H1 (cell line): Measurements from ENCODE around the gene GRK3. TPM values are rescaled to one million over a fixed set of nuclear protein-coding genes. Genes with fewer than 3 reads are reported as not detected.

Experiments
- CTCF ChIA-PET: fragments of 300-600 bp; sonication (Branson Sonifier 250); formaldehyde crosslinking; loops from one replicate; lab custom pipeline; 2021; ENCODE audit not compliant: partially characterized antibody; lab: Charles Lee
- POLR2A ChIA-PET: fragments of 300-600 bp; sonication (Branson Sonifier 250); formaldehyde crosslinking; loops from one replicate; lab custom pipeline; 2021; ENCODE audit warnings: inconsistent platforms; ENCODE audit not compliant: partially characterized antibody; lab: Charles Lee
- DNase-seq, 2 experiments: peaks; one replicate each; pipeline versions ENCODE4 v3.0.0 to v3.0.0-alpha.2; 2010 to 2022; ENCODE audit warnings: low spot score in 2 of 2, low read depth in 1 of 2, mixed read lengths in 1 of 2
- FAIRE-seq: peaks from 2 replicates; lab custom pipeline; 2011; peaks lifted over from hg19 to GRCh38; lab: Jason Lieb, UNC
- H2AFZ ChIP-seq: 2 replicates; pipeline ENCODE4 v1.8.1; 2012; ENCODE audit warnings: low read length, inconsistent platforms
- H2AK5ac ChIP-seq: 2 replicates; pipeline ENCODE4 v1.6.1; 2013; ENCODE audit warnings: low read depth, low read length
- H2BK120ac ChIP-seq: replicated peaks from 2 replicates; pipeline ENCODE3; 2013; ENCODE audit warnings: low read depth, low read length, inconsistent platforms
- H2BK12ac ChIP-seq: 2 replicates; pipeline ENCODE4 v1.6.1; 2013; ENCODE audit warnings: low read depth, low read length
- H2BK15ac ChIP-seq: 2 replicates; pipeline ENCODE4 v1.6.1; 2013; ENCODE audit warnings: low read length
- H2BK20ac ChIP-seq: 2 replicates; pipeline ENCODE4 v1.6.1; 2013; ENCODE audit warnings: low read length
- H2BK5ac ChIP-seq: 2 replicates; pipeline ENCODE4 v1.6.1; 2013; ENCODE audit warnings: low read depth, low read length
- H3K14ac ChIP-seq: 2 replicates; pipeline ENCODE4 v1.6.1; 2013; ENCODE audit warnings: inconsistent platforms; ENCODE audit not compliant: insufficient read length
- H3K18ac ChIP-seq: 2 replicates; pipeline ENCODE4 v1.6.1; 2013; ENCODE audit warnings: low read length; ENCODE audit errors: extremely low read depth
- H3K23ac ChIP-seq: 2 replicates; pipeline ENCODE4 v1.6.1; 2013; ENCODE audit warnings: inconsistent platforms; ENCODE audit not compliant: insufficient read length
- H3K23me2 ChIP-seq: 2 replicates; pipeline ENCODE4 v1.6.1; 2013; ENCODE audit warnings: low read depth, low read length
- H3K27ac ChIP-seq: 2 replicates; pipeline ENCODE4 v1.6.1; 2011; ENCODE audit warnings: low read depth, low read length, inconsistent platforms
- H3K27me3 ChIP-seq, 4 experiments: replicated peaks in 1 of 4; 1 replicate in 1 of 4; 2 replicates in 3 of 4; pipeline versions ENCODE4 v1.6.1 to v1.8.1; 2011 to 2013; ENCODE audit warnings: low read length in 3 of 4, mild to moderate bottlenecking in 3 of 4, inconsistent platforms in 2 of 4, mixed read lengths in 2 of 4, moderate library complexity in 1 of 4; ENCODE audit not compliant: control insufficient read depth in 3 of 4, insufficient read depth in 3 of 4; ENCODE audit errors: extremely low read depth in 1 of 4
- H3K36me3 ChIP-seq, 4 experiments: 2 replicates each; pipeline versions ENCODE4 v1.6.1 to v1.8.1; 2011 to 2013; ENCODE audit warnings: mild to moderate bottlenecking in 4 of 4, low read length in 3 of 4, moderate library complexity in 2 of 4, control low read depth in 1 of 4, inconsistent platforms in 1 of 4; ENCODE audit not compliant: insufficient read depth in 4 of 4, control insufficient read depth in 2 of 4
- H3K4ac ChIP-seq: replicated peaks from 2 replicates; pipeline ENCODE3; 2013; ENCODE audit warnings: low read length, low read depth, mixed read lengths, inconsistent platforms; ENCODE audit not compliant: insufficient read length
- H3K4me1 ChIP-seq, 4 experiments: replicated peaks in 1 of 4; 1 replicate in 1 of 4; 2 replicates in 3 of 4; pipeline versions ENCODE4 v1.6.1 to v1.8.1; 2011 to 2013; ENCODE audit warnings: low read length in 3 of 4, inconsistent platforms in 2 of 4, mixed read lengths in 1 of 4; ENCODE audit not compliant: insufficient read depth in 4 of 4, control insufficient read depth in 3 of 4
- H3K4me2 ChIP-seq, 2 experiments: 2 replicates each; pipeline versions ENCODE4 v1.6.1 to v1.8.1; 2011 to 2013; ENCODE audit warnings: low read depth in 2 of 2, low read length in 2 of 2, control low read depth in 1 of 2, inconsistent platforms in 1 of 2, mild to moderate bottlenecking in 1 of 2; ENCODE audit not compliant: insufficient read depth in 1 of 2
- H3K4me3 ChIP-seq, 4 experiments: fragments of 200-600, 300-600 bp in 1 of 4; sonication (generic), shearing (Covaris generic), sonication (Bioruptor Twin) in 1 of 4; 2 replicates each; pipeline versions ENCODE4 v1.5.1 to v1.8.1; 2011 to 2016; ENCODE audit warnings: low read length in 4 of 4, low read depth in 3 of 4, control low read depth in 2 of 4, inconsistent platforms in 2 of 4, mild to moderate bottlenecking in 2 of 4, mixed read lengths in 1 of 4, moderate library complexity in 1 of 4; ENCODE audit not compliant: insufficient read depth in 2 of 4; ENCODE audit errors: extremely low read depth in 1 of 4
- H3K56ac ChIP-seq: replicated peaks from 2 replicates; pipeline ENCODE3; 2013; ENCODE audit warnings: low read depth, mild to moderate bottlenecking, mixed read lengths, low read length, inconsistent platforms; ENCODE audit not compliant: insufficient read length
- H3K79me1 ChIP-seq: 2 replicates; pipeline ENCODE4 v1.6.1; 2013; ENCODE audit warnings: low read depth, low read length, control low read depth
- H3K79me2 ChIP-seq, 2 experiments: 2 replicates each; pipeline versions ENCODE4 v1.6.1 to v1.8.1; 2012 to 2013; ENCODE audit warnings: low read length in 2 of 2, mild to moderate bottlenecking in 2 of 2, inconsistent platforms in 1 of 2; ENCODE audit not compliant: insufficient read depth in 2 of 2, control insufficient read depth in 1 of 2
- H3K9ac ChIP-seq, 4 experiments: replicated peaks in 1 of 4; 1 replicate in 1 of 4; 2 replicates in 3 of 4; pipeline versions ENCODE4 v1.6.1 to v1.8.1; 2011 to 2013; ENCODE audit warnings: low read depth in 3 of 4, low read length in 3 of 4, control low read depth in 2 of 4, mild to moderate bottlenecking in 2 of 4, moderate library complexity in 2 of 4, inconsistent platforms in 1 of 4; ENCODE audit errors: extremely low read depth in 1 of 4
- H3K9me3 ChIP-seq, 2 experiments: 2 replicates each; pipeline versions ENCODE4 v1.6.1 to v1.8.1; 2012 to 2013; ENCODE audit warnings: mild to moderate bottlenecking in 2 of 2, moderate library complexity in 2 of 2, control low read depth in 1 of 2, inconsistent platforms in 1 of 2, low read depth in 1 of 2, low read length in 1 of 2, mixed read lengths in 1 of 2; ENCODE audit not compliant: insufficient read depth in 2 of 2
- H4K20me1 ChIP-seq, 2 experiments: replicated peaks in 1 of 2; 2 replicates each; pipeline versions ENCODE3 to v1.8.1; 2011 to 2013; ENCODE audit warnings: inconsistent platforms in 2 of 2, low read length in 2 of 2, mild to moderate bottlenecking in 1 of 2; ENCODE audit not compliant: insufficient read depth in 2 of 2, control insufficient read depth in 1 of 2
- H4K5ac ChIP-seq: 2 replicates; pipeline ENCODE4 v1.6.1; 2013; ENCODE audit warnings: low read length, low read depth, mixed read lengths, inconsistent platforms; ENCODE audit not compliant: insufficient read length
- H4K8ac ChIP-seq: 2 replicates; pipeline ENCODE4 v1.8.0; 2013; ENCODE audit warnings: mild to moderate bottlenecking, moderate library complexity, low read length, inconsistent platforms; ENCODE audit not compliant: insufficient read depth; ENCODE audit errors: extremely low read depth
- H4K91ac ChIP-seq: replicated peaks from 2 replicates; pipeline ENCODE3; 2013; ENCODE audit warnings: low read length, mixed read lengths, inconsistent platforms; ENCODE audit not compliant: insufficient read length
- BRCA1 ChIP-seq: IDR thresholded peaks from 2 replicates; pipeline ENCODE4 v1.6.1; 2012; ENCODE audit warnings: low read depth, low read length, improper control_type of control experiment
- EP300 ChIP-seq, 2 experiments: IDR thresholded peaks; 1 replicate in 1 of 2; 2 replicates in 1 of 2; pipeline ENCODE4 v1.6.1; 2011 to 2012; ENCODE audit warnings: low read depth in 2 of 2, low read length in 2 of 2, mild to moderate bottlenecking in 2 of 2, borderline replicate concordance in 1 of 2, inconsistent platforms in 1 of 2, moderate library complexity in 1 of 2
- FOSL1 ChIP-seq: IDR thresholded peaks from 2 replicates; pipeline ENCODE4 v1.6.1; 2011; ENCODE audit warnings: mild to moderate bottlenecking, low read depth, low read length, moderate library complexity; ENCODE audit not compliant: insufficient read depth
- SIN3A ChIP-seq, 2 experiments: IDR thresholded peaks in 1 of 2; conservative IDR thresholded peaks in 1 of 2; 2 replicates each; pipeline ENCODE4 v1.6.1; 2011 to 2012; ENCODE audit warnings: low read length in 2 of 2, improper control_type of control experiment in 1 of 2, low read depth in 1 of 2, mild to moderate bottlenecking in 1 of 2
- TAF1 ChIP-seq: IDR thresholded peaks from 2 replicates; pipeline ENCODE4 v1.6.1; 2011; ENCODE audit warnings: mild to moderate bottlenecking, low read depth, low read length
- WGBS, 2 experiments: shearing (Covaris generic) in 1 of 2; methylation state at CpG; one replicate each; pipeline versions ENCODE4 v1.1.6 to v1.1.7; 2013 to 2015; ENCODE audit warnings: low lambda C conversion rate in 2 of 2, mixed read lengths in 2 of 2, inconsistent platforms in 1 of 2, low coverage in 1 of 2, missing lambda C conversion rate in 1 of 2; ENCODE audit not compliant: insufficient replicate concordance in 2 of 2, insufficient coverage in 1 of 2, insufficient read length in 1 of 2; ENCODE audit errors: extremely low coverage in 1 of 2, missing lambda C conversion rate in 1 of 2; 5-methylcytosine and 5-hydroxymethylcytosine counted together
- polyA plus RNA-seq, 7 experiments: library from polyadenylated mRNA; depleted of rRNA in 3 of 7; stranded (reverse) in 5 of 7; unstranded in 2 of 7; fragments of >200 nt in 5 of 7; fragments of 200-250 nt in 2 of 7; gene quantifications; 1 replicate in 5 of 7; 2 replicates in 1 of 7; 4 replicates in 1 of 7; pipeline versions ENCODE4 v1.2.1 to v1.2.3, GENCODE V29; 2011 to 2013; ENCODE audit warnings: missing spikeins in 2 of 7, mixed read lengths in 2 of 7
- total RNA-seq: library from RNA; stranded (reverse); fragmentation: NEBNext Ultra II Directional; extraction: Animal tissue kit (Norgen Biotek cat#: 25700); gene quantifications from 2 replicates; pipeline ENCODE4 v1.2.1, GENCODE V29; 2021

Gene GRK3
- total and polyA plus RNA-seq, 2 of the 8 experiments (the other 6 are each of a cell fraction or from before 2014, with no cell fraction given), result 7.5 to 35.3 TPM

GRCh38 chr22:25702571-25703167 lies 138.2 kb downstream of the GRK3 start:
- no peak overlapping the region for H3K4me3 ChIP-seq
- DNase-seq (no peak), FAIRE-seq (no peak)
- no peak overlapping the region for H2BK120ac ChIP-seq
- no peak overlapping the region for H2AK5ac ChIP-seq
- H2BK5ac ChIP-seq, result no peak overlapping the region
- no peak overlapping the region for H3K14ac ChIP-seq
- no peak overlapping the region for H3K9ac ChIP-seq
- no peak overlapping the region for H3K56ac ChIP-seq
- no peak overlapping the region for H3K4me2 ChIP-seq
- H3K4ac ChIP-seq, result no peak overlapping the region
- no peak overlapping the region for H2BK20ac ChIP-seq
- TF ChIP-seq EP300 (IDR thresholded peaks at IDR 0.05; ENCODE audit: borderline replicate concordance in 1 of 2, low read depth in 2 of 2, low read length in 2 of 2), result no peak
- no peak for TF ChIP-seq TAF1
- TF ChIP-seq SIN3A (conservative IDR thresholded peaks at IDR 0.05 in 1 of 2, IDR thresholded peaks at IDR 0.05 in 1 of 2; ENCODE audit: low read depth in 1 of 2, low read length in 2 of 2), result no peak
- no peak for TF ChIP-seq BRCA1
- TF ChIP-seq FOSL1, result no peak
- H3K9me3 ChIP-seq, result no peaks in the 10 kb centered on the region
- ChIA-PET CTCF (interaction anchor here (0.7 to 1.4 kb wide), 3 partner anchors 9 to 240 kb away, joined by 3 read pairs; no protein-coding TSS in a partner anchor), POLR2A (no interaction called here)
- H3K79me1 ChIP-seq, result no peaks in the 10 kb centered on the region
- no peak overlapping the region for H2BK15ac ChIP-seq
- no peaks in the 10 kb centered on the region for H3K27me3 ChIP-seq
- H3K23ac ChIP-seq, result no peak overlapping the region
- no peak overlapping the region for H4K8ac ChIP-seq
- no peaks in the 10 kb centered on the region for H3K79me2 ChIP-seq
- 89% methylated on average over 7 of the region's 7 CpGs; no CpG with 5 or more reads in 1 of the 2 experiments for WGBS, 2 experiments
- H3K4me1 ChIP-seq, result no peaks in the 10 kb centered on the region
- no peak overlapping the region for H3K18ac ChIP-seq
- H2AFZ ChIP-seq, result no peak overlapping the region
- H3K36me3 ChIP-seq, result no peaks in the 10 kb centered on the region
- H4K20me1 ChIP-seq, result peaks cover 0 to 1% of the 10 kb centered on the region in 2 experiments
- no peak overlapping the region for H4K5ac ChIP-seq
- no peak overlapping the region for H4K91ac ChIP-seq
- H2BK12ac ChIP-seq, result no peak overlapping the region
- H3K23me2 ChIP-seq, result no peaks in the 10 kb centered on the region; the same call in 1 of the 2 replicates
- no peak overlapping the region for H3K27ac ChIP-seq
